Activated naive CD4-positive, alpha-beta T cell treated with anti-CD3 and anti-CD28 coated beads, Interleukin-2, amount 50 U/mL, for 16 hours (primary cell): Measurements from ENCODE around the gene MRPS27.

Source experiments
- DNase-seq: peaks from one replicate; pipeline ENCODE4 v3.0.0-alpha.2; 2020

Gene MRPS27

DNA sequence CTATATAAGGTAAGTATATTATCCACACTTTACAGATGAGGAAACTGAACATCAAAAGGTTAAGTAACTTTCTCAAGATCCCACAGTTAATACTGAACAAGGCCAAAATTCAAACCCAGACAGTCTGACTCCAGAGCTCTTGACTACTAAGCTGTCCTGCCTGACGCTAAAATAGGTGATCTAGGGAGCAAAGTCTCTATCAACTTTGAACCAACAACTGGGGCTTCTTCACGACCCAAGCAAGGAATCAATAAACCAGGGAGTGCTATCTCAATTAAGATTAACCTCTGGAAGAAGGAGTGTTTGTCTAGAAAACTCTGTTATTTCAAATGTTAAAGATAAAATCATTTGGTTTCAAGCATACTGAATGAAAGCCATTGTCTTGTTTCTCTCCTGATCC, 64.4 kb downstream of the MRPS27 start:
- DNase-seq, result no peak

DNA sequence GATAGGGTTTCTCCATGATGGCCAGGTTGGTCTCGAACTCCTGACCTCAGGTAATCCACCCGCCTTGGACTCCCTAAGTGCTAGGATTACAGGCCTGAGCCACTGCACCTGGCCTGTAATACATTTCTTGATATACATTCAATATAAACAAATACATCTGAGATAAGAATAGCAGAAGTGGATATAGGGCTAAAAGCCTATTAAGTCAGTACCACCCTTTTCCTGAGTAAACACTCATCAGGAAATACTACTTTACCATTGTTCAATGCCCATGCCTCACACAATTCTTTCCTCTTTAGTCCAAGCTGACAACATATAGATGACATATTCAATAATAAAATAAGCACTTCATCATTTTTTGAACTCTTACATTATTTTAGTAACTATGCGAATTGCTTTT, 64.8 kb downstream of the MRPS27 start:
- no peak for DNase-seq

DNA sequence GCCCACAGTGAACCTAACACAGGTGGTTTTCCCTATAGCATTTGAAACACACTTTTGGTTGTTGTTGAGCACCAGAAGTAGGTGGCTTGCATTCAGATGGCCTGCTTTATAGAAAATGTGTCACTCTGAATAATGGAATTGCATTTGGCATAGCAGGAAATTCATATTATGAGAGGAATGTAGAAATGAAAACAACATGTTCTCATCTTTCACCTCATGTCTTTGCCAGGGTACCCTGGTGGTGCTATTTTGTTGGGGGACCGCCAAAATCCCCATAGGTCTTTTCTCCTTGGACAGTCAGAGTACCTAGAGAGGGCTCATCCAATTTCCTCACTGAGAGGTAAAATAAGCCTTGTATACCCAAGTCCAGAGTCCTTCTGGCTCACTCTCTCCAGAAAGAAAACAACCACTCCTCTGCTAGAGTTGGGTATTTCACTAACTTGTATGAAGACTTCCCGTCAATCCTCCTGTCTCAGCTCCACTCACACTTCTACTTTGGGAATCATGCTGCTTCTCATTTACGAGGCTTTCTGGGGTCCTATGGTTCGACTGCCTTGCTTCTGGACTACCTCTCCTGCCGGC, 67.4 kb downstream of the MRPS27 start:
- no peak for DNase-seq

DNA sequence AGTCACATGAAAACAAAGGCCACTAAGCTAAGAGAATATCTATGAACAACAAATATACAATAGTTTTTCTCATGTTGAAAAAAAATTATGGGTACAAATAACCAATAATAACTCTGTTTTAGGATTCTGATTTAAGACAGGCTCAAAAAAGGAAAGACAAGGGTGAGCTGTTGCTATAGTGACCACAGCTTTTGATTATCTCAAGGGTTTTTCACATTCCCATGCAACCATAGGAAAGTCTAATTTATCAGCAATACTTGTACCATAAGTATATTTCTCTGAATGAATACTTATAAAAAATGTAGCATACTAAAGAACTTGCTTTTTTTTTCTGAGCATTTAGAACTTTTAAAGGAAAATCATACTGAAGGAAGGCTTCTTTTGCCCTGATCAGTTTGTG, 68.0 kb downstream of the MRPS27 start:
- no peak for DNase-seq

DNA sequence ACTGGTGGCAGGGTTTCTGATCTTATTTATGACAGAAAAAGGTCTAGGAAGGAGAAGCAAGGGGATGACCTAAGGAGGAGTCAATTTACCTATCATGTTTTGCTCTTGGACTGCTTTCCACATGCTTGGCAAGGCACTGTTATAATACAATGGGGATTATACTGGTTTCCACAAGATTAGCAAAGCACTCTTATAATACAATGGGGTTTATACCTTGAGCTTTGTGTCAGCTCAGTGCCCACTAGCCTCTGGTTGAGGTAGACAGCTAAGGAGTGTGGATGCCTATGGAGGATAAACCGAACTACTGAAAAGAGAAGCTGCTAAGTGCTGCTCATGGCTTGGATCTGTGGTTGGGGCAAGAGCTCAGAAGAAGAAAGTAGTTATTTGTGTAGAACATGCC, 68.7 kb downstream of the MRPS27 start:
- DNase-seq, result no peak

DNA sequence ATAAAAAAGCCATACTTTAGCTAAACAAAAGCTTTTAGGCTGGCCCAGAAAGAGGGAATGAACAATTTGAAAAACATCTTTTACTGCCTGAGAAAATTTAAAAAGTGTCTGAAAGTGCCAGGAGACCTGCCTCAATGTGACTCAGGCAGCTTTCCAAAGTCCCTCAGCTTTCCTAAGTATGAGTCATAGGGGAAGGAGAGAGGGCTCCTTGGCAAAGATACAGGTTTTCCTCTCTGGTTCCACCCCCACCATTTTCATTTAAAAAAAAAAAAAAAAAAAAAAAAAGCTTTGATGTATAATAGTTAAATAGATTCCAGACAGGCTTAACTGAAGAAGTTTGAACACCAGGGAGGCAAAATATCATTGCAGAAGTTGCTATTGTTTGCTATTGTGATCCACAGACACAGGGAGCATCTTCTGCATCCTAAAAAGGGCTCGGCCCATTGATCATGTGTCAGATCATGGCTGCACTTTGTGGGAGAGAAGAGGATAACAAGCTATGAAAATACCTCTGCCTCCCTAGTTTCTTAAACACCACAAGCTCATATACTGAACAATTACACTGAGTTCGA, 71.5 kb downstream of the MRPS27 start:
- no peak for DNase-seq

DNA sequence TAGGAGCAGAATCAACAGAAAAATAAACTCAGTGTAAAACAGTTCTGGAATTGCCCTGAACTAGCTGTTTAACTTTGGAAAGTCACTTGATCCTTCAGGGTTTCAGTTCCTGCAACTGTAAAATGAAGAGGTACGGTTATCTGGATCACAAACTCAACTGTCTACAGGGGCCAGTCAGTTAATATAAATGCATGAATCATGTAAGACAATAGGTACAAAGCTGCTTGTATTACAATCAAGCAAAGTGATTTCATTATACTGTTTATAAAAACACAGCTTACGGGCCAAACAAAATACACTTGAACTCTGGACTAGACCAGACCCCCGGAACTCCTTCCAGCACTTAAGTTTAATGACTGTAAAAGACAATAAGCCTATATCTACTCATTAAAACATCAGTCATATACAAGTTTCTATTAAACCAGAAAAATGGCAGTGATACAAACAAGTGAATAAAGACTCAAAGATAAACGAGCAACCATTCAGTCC, 73.0 kb downstream of the MRPS27 start:
- no peak for DNase-seq

DNA sequence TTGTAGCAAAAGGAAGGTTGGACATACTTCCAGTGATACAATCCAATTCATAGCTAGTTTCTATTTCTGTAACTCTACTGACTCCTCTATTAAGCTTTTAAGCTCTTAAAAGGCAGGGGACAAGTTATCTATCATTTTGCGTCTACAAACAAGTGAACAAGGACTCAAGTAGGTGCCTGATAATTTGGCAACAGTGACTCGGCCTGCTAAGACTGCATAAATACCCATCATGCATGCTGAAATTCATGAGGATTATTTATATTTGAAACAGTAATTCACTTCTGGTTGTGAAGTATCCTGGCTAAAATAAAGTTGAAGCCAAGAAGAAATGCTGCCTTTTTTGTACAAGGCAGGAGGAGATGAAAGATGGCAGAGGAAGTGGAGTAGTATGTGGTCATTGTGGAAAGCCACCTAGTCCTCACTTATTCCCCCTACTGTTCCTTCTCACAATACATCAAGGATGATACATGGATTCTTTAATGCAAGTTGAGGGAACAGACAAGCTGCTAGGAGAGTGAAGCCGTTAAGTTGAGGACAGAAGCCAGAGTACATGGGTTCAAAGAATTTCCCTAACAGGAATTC, 74.0 kb downstream of the MRPS27 start:
- DNase-seq, result no peak

DNA sequence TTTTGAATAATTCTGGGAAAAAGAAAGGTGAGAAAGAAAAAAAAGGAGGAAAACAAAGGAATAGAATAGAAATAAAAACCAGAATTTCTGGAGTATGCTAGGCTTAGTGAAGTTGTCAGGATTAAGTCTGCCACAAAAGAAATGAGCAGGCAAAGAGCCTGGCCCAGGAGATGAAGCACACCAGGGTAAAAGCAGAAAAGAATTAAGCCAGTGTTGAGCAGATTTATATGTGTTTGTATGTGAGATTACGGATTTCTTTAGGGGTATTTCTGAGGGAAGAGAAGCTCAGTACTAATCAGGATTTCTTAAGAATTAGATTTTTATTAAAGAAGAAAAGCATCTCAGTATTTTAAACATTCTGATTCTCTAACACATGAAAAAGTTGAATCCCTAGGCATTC, 74.5 kb downstream of the MRPS27 start:
- no peak for DNase-seq

DNA sequence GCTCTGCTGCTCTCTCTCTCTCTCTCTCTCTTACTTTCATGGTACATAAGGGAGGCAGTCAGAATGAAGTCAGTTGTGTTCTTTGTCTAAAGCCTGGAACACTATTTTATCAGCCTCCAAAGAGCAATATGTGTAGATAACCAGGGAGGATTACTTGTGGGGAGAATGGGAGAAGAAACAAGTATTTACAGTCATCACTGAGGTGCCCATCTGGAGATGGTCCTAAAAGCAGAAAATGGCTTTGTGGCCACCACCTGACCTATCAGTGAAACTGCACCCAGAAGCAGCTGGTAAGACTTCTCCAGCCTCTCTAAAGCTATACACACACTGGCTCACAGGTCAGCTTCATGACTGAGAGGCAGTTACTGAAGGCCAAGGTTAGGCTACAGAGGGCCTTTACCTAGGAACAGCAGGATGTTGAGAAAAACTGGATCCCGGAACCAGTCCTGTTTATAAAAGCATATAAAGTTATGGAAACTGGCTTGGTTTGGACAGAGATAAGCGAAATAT, 75.1 kb downstream of the MRPS27 start:
- DNase-seq, result no peak

DNA sequence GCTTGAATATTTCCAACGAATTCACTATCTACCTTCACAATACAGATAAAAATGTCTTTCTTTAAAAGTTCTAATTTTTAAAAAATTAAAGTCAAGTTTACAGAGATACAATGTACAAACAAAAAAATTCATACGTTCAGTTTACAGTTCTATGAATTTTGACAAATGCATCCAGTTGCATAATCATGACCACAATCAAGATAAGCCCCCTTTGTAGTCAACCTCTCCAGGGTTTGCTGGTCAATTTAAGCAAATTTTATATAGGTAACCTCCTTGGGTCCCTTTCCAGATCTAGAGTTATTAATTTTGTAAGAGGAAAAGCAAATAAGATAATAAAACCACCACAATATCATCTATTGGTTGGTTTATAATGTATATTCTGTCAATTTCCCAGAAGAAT, 76.3 kb downstream of the MRPS27 start:
- DNase-seq, result no peak

DNA sequence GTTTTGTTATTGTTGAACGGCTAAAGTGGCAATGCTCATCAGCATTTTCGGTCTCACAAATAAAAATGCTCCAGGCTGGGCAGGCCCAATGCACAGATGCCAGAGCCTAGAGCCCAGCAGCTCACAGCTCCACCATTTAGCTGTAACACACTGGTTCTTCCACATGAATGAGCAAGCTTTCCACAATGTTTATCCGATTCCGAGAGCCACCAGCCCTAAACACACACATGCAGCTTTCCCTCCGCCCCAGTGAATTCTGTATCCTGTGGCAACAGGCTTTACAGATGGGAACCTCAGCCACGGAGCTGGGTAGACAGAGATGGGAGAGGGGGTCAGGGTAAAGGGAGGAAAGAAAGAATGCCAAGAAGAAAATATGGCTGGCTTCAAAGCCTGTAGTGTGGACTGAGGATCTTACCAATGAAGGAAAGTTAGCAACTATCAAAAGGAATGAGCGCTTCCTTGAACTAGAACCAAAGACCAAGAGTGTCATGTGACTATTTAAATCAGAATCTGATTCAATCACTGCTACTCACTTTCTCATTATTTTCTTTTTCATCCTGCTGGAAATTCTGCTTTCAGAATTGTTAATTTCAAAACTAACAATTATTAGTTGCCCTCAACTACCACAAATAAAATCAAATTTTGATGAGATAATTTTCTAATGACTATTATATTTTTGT, 77.1 kb downstream of the MRPS27 start:
- no peak for DNase-seq

DNA sequence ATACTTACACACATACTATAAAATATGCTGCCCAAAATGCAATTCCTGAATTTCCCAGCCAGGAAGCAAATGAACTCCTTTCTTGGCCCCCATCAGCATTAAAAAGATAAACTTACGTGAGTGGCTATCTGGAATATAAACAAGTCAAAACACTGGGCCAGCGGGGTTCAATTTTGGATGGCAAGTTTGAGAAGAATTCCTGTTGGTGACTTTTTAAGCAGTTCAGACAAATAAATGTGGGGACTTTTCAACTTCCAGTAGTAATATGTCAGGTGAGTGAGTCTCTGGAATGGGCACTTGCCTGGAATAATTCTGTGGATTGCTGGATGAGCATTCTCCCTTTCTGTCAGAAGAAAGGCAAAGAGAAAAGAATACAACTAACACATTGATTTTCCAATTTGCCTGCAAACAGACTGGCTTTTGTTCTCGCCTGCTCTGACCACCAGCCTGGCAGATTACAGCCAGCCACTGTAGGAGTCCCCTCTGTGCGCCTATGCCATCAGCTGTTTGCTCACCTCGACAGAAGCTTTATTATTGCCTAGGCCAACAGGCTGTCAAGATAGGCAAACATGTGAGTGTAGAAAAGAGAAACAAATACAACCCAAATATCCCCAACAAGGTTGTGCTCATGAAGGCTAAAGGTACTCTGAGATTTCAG, 78.6 kb downstream of the MRPS27 start:
- DNase-seq, result no peak

DNA sequence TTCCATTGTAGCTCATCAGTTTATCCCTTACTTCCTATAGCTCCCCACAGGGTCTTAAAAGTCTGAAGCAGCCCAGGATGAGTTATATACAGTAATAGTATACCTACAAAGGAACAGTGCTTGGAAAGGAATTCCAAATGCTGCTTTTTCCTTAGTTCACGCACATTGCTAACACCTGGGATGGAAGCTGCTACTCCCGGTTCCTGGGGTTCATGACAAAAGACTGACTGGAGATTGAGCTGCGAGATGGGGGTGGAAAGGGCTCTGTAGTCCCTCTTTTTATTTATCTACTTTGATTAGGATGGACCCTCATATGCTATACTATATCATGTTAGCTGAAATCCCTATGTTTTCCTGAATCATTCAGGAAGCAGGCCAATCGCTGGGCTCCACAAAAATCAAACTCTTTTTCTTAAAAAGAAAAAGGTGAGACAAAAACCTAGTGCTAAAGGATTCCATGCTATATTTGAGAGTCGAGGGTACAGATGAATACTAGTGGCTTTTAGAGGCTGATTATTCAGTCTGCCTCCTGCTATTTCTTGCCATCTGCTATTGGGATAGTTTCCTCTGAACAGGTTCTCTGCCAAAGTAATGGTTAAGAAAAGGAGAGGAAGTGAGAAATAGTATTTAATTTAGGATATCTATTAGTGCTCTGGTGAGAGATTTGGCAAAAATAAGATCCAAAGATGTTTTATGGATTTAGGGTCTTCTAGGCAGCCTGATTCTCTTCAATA, 81.2 kb downstream of the MRPS27 start:
- DNase-seq, result no peak

DNA sequence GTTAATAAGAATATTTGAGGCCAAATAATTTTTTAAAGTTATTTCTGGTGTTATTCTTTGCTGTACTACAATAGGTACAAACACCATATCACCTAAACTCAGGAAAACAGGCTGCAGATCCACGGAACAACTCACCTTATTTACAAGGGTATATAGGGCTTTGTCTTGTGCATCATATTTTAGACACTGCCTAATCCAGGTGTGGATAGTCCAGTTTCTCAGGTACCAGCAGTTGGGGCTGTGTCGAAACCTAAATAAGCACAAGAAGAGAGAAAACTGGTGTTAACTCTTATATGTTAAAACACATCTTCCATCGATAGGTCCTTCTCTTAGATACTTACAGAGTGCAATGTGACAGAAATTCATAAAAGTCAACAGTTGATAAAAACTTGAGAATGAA, 82.2 kb downstream of the MRPS27 start:
- no peak for DNase-seq

DNA sequence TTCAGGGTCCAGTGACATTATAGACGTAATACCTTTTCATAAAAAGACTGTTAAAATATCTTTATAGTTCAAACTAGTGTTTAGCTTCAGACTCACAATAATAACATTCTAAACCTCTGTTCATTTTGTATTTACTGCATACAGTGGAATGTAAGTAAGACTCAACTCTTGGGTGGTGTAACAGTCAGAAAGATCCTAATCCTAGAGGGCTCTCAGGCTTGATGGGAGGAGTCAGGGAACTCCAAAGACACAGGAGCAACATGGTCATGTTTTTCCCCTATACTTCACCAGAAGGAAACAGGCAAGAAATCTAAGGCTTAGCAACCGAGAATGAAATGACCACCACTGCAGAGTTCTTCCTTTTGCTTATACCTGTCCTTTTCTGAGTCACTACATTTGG, 82.6 kb downstream of the MRPS27 start:
- DNase-seq, result no peak

DNA sequence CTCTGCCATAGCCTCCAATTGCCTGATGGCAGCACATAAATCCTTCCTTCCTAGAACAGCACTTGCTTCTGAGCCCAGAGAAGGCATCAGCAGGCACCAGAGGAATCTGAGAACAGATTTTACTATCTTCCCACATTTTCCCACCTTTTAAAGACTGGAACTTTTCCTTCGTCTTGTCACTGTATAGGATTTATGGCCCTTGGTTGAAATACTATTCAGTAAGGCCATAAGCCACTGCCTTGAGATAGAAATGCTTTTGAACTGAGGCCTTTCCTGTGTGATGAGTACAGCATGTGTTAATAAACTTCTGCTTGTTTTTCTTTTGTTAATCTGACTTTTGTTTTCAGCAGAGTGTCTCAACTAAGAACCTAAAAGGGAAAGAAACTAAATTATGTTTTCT, 84.3 kb downstream of the MRPS27 start:
- no peak for DNase-seq

DNA sequence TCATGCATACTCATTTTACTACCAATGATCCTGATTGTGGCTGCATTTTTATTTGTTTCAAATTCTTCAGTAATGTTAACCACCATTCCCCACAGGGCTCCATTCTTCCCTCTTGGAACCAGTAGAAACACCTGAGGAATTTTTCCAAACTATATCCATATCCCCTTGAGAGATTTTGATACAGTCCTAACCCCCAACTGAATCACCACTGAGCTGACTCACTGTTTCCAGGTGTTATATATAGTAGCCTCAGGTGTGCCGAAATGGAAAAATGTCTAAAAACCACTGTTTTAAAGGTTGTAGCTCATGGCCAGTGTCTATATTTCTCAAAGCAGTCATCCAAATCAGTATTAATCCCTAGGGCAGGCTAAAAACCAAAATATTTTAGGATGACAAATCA, 85.2 kb downstream of the MRPS27 start:
- no peak for DNase-seq

DNA sequence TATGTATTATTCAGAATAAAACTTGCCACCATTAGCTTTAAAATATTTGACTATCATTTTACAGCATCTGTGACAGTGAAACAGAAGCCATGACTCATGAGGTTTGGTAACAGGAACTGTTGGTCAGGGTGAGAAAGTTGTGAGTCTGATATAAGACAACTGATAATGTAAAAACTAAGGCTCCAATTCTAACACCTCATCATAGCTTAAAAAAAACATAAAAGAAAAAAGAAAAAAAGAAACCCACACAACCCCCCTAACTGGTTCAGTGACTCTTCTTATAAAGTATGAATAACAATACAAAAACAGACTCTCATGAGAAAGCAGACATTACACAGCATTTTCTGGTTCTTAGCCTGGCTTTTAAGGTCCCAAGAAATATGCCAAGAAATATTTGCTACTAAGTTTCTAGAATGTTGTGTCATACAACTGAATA, 85.8 kb downstream of the MRPS27 start:
- DNase-seq, result no peak

DNA sequence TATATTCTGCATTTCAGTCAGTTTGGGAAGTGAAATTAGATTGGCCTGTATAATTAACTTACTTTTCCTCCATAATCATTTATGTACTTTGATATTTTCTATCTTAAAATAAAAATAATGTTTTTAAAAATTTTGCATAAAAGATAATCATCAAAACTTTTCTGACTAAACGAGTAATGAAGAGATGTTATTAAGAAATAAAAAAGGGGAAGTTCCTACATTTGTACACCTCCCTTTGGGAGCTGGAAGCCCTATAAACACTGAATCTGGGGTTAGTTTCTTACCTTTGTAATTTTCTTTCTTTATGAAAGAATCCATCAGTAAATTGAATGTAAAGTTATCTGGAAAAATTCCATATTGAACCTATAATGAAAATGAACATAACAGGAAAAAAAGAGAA, 86.2 kb downstream of the MRPS27 start:
- no peak for DNase-seq

DNA sequence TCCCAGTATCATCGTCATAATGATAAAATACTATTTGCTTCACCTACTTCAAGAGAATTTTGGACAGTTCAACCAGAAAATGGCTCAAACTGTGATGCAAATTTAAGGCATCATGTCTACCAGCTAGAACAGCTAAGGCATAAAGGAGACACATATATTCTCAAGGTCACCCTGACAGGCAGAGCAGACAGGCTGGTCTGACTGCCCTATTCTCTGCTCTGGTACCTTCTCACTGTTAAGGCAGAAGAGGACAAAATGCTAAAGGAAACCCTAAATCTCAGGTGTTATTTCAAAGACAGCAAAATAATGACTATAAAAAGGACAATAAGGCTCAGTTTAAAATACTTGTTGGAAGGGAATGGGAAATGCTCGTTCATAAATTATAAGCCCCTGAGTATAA, 87.2 kb downstream of the MRPS27 start:
- no peak for DNase-seq

DNA sequence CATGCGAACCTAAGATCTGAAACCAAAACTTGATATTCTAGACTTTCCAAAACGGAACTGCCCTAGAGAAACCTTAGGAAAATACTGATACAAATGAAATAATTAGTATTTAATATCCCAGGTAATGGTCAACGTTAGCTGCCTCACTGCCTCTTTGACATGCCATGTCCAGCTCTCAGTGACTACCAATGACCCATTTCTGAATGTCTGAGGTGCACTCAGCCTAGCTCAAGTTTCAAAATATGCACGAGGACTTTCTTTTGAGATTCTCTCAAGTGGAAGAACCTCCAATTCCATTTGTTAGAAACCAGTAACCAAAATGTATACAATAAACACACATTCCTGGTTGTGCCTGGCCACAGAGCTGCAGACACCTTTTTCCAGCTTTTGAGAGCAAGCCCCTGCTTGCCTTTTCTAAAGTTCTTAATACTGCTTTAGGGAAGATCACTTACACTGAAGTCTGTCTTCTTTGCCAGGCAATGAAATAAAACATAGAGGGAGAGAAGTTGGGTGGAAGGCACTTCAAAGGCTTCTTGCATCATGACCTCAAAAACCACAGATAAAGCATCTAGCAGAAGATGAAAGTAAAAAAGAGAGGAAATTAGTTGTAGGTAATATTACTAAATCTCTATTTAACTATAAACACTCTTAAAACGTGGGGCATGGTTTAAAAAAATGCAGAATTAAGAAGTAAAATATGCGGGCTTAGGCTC, 87.9 kb downstream of the MRPS27 start:
- no peak for DNase-seq
